ENCODE data around the gene BACH2. TPM values are rescaled to one million over a fixed set of nuclear protein-coding genes. Genes with fewer than 3 reads are reported as not detected.

The BACH2 gene
- total and polyA plus RNA-seq, 9 of the 15 experiments (the other 6 are each of a cell fraction or from before 2014, with no cell fraction given) = 0.06 to 3.1 (median 0.59) TPM

GRCh38 chr6:90186026-90186425, 110.6 kb downstream of the BACH2 start:
- Histone ChIP-seq H3K79me2 (ENCODE audit: control insufficient read depth, insufficient read depth, low read length) (no peaks in the 10 kb centered on the region), H2AFZ (ENCODE audit: low read depth, low read length) (no peak overlapping the region), H3K9ac (ENCODE audit: insufficient read depth in 1 of 2, low read depth in 2 of 2, low read length in 2 of 2) (no peak overlapping the region), H3K4me2 (ENCODE audit: insufficient read depth, low read length) (no peak overlapping the region), H3K9me1 (ENCODE audit: control insufficient read depth, insufficient read depth, low read length) (no peaks in the 10 kb centered on the region), H3K36me3 (ENCODE audit: control insufficient read depth, insufficient read depth, low read length) (no peaks in the 10 kb centered on the region), H4K20me1 (replicated peaks; ENCODE audit: control insufficient read depth, insufficient read depth, low read length) (no peaks in the 10 kb centered on the region), H3K27me3 (ENCODE audit: control insufficient read depth in 2 of 2, insufficient read depth in 2 of 2, low read length in 2 of 2) (no peaks in the 10 kb centered on the region), H3K4me1 (replicated peaks in 1 of 2; ENCODE audit: control insufficient read depth in 2 of 2, insufficient read depth in 2 of 2, low read length in 2 of 2) (peaks cover 0 to 33% of the 10 kb centered on the region in 2 experiments; a peak in 2 of 5 replicates), H3K27ac (ENCODE audit: extremely low read depth, low read depth, low read length) (no peak overlapping the region), H3K9me3 (replicated peaks; ENCODE audit: control insufficient read depth, insufficient read depth, low read depth, low read length) (no peaks in the 10 kb centered on the region), H3K4me3 (no peak overlapping the region)
- DNase-seq (ENCODE audit: extremely low read depth in 1 of 4, low spot score in 3 of 4) (no peak), FAIRE-seq (no peak), ATAC-seq (no peak)
- in situ Hi-C loops (cut with MboI) (no loop called here), intact Hi-C loops (cut with micrococcal nuclease) (loop anchor here (10.0 kb wide), 3 partner anchors 99 to 289 kb away; no protein-coding TSS in a partner anchor)
- no TSS peak for BruUV-seq (replicated peaks)
- WGBS (ENCODE audit: insufficient coverage, low coverage, missing lambda C conversion rate) = 61% methylated on average over 3 of the region's 3 CpGs
- no peak for TF ChIP-seq FIP1L1 (IDR thresholded peaks at IDR 0.05; ENCODE audit: low read depth, low read length, poor library complexity, severe bottlenecking)
- TF ChIP-seq SRSF3 (IDR thresholded peaks at IDR 0.05; ENCODE audit: insufficient read depth, low read length) = no peak
- no peak for TF ChIP-seq ZNF449 (CRISPR knock-in tag; IDR thresholded peaks at IDR 0.05)
- no peak for TF ChIP-seq ELF4 (CRISPR knock-in tag; IDR thresholded peaks at IDR 0.05)
- no peak for TF ChIP-seq TCF7 (IDR thresholded peaks at IDR 0.05; ENCODE audit: borderline replicate concordance)
- TF ChIP-seq THRAP3 (IDR thresholded peaks at IDR 0.05; ENCODE audit: borderline replicate concordance) = no peak
- ChIA-PET POLR2A (no interaction called here), CTCF (ENCODE audit: low intra/inter-chr PET ratio) (no interaction called here)

Data from K562 (cell line).